ENCODE measurements around the gene LRPAP1.

The LRPAP1 gene

DNA sequence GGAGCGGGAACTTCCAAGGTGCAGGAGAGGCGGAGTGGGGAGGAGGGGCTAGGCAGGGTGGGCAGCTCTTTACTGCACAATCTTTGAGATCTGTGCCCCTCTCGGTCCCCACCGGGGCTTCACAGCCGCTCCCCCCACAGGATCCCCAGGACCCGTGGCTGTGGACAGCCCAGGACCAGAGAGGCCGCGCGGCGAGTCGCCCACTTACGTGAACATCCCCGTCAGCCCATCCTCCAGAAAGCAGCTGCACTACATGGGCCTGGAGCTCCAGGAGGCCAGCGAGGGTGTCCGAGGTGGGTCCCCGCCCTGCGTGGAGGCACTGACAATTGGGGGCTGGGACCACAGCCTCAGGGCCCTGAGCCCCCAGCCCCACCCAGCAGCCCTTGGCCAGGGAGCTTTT, 32.1 kb downstream of the LRPAP1 start:
- no peak for DNase-seq (ENCODE audit: low read depth)

DNA sequence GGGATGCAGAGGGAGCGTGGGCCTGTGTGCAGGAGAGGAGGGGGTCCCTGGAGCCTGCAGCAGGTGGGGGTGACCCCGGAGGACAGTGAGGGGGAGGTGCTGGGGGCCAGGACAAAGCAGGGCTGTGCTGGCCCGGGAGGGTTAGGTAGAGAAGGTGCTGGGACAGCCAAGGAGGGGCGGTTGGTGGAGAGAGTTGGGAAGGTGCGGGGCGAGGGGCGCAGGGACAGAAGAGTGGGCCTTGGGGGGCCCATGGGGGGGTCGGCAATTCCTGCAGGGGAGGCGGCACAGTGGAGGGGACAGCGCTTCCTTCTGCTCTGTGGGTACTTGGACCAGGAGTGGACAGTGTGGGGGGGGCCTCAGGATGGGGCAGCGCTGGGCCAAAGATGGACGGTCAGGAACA, 32.5 kb downstream of the LRPAP1 start:
- DNase-seq (ENCODE audit: low read depth): no peak

DNA sequence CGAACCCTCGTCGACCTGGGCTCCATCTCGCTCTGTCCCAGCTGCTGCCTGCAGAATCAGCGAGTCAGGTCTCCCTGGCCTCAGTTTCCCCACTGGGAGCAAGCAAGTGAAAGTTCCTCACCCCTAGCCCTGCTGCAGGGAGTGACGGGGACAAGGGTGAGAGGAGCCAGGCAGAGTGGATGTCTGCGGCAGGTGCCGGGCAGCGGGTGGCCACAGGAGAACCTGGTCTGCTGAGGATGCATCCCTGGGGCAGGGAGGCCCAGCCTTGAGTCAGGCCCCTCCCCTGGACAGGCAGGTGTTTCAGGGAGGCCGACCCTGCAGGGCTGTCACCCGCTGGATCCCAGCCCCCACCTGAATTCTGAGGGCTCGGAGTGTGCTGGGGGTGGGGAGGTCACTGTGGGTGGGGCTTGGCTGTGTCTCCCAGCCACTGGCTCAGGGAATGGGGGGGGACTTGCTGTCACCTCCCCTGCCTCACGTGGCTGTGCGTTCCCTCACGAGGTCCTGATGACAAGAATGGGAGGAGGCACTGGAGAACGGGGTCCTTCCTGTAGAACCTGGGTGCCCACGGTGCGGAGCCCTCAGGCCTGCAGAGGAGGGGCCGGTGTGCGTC, 33.2 kb downstream of the LRPAP1 start:
- DNase-seq (ENCODE audit: low read depth): no peak

DNA sequence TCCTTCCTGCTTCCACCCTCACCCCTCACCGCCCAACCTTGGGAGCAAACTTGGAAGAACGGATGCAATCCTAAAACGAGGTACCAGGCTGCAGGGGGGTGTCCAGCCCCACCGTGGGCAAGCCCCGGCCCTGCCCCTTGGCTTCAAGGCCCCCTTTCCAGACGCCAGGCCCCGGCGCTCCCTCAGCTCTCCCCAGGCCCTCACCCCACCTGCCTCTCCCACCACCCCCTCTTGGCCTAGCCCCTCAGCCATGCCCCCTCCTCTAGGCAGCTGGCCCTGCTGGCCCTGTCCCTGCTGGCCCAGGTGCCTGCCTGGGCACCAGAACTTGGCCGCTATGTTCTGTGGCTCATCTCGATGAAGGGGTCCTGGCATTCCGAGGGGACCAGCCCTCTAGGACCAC, 33.8 kb downstream of the LRPAP1 start:
- no peak for DNase-seq (ENCODE audit: low read depth)

DNA sequence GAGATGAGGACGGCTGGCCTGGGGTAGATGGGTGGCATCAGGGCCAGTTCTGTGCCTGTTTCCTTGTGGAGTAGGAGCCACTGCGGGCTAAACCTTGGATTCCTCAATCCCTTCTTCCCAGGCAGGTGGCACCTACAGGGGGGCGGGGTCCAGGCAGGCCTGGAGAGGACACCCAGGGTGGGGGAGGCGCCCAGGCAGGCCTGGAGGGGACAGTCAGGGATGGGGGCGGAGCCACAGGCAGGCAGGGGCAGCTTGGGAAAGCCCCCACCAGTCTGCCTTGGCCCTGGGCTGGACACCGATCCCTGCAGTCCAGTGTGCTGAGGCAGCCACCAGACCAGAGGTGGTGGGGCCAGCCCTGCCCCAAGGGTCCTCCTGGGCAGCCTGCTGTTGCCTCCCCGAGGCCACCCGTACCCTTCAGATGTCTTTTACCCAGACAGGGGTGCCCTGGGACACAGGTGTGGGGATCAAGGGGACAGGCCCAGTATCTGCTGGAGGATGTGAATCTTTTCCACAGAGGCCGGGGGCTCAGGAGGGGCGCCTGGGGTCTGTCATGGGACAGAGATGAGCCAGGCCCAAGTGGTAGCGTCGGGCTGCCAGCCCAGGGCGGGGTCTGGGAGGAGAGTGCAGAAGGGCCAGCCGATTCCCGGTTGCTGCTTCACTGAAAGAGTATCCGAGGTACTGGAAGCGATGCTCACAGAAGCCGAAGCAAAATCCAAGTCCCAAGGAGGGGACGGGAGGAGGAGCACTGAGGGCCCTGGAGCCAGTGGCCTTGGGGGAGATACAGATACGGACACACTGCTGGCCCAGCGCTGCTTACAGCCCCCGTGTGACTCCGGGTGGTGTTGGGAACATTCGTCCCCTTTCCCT, 34.5 kb downstream of the LRPAP1 start:
- DNase-seq (ENCODE audit: low read depth): no peak

DNA sequence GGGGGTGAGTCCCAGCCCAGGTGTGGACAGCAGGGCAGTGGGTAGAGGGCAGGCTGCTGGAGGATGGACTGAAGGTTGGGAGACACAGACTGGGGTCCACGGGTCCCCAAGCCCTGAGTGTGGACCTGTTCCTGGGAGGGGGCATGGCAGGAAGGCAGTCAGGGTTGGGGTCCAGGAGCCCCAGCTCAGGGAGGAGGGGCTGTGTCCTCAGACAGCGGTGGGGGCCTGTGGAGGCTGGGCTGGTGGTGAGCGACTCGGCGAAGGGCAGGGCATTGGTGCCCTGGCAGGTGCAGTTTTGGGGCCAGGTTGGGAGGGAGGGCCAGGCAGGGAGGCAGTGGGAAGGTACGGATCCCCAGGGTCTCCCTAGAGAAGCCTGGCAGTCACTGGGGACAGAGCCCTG, 35.1 kb downstream of the LRPAP1 start:
- no peak for DNase-seq (ENCODE audit: low read depth)

DNA sequence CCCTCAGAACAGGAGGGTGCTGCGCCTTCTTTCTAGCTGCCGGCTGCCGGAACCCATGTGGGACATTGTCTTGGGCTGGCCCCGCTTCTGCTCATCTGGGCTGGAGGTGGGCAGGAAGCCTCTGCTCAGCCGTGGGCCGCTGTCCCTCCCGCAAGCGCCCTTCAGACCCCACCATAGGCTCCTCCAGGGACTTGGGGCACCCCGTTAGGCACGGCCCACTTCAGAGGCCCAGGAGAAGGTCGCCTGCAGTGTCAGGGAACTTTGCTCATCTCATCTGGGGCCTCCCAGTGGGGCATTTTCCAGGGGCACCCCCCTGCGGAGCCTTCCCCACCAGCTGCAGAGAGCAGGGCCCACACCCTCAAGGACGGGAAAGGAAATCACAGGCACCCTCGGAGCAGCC, 36.2 kb downstream of the LRPAP1 start:
- DNase-seq (ENCODE audit: low read depth): no peak

DNA sequence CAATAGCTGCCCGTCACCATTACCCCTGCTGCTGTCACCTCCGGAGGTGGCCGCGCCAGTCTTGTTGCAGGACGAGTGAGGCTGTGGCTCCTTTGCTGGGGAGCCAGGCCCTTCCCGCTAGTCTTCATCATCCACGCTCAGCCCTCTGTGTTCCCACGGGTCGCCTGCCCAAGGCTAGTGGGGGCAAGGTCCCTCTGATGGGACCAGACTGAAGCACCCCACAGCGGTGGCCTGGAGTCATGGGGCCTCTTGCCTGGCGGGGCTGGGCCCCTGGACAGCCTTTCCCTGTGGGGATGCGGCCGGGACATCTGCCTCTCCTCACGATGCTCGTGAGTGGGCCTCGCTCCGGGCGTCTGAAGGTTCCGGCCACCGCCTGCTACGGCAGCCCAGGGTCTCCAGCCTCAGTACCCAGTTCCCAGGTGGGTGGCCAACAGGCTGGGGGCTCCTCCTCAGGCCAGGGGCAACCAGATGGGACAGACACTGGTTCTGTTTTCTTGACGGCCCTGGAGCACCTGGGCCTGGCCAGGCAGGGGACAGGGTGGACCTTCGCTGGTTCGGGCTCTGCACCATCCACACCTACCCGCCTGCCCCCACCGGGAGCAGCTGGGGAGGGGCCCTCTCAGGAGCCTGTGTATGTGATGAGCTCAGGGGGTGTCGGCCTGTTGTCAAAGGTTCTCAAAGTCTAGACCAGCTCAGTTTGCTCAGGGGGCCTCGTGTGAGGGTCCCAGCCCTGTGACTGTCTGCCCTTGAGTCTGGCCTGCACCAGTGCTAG, 36.8 kb downstream of the LRPAP1 start:
- no peak for DNase-seq (ENCODE audit: low read depth)

DNA sequence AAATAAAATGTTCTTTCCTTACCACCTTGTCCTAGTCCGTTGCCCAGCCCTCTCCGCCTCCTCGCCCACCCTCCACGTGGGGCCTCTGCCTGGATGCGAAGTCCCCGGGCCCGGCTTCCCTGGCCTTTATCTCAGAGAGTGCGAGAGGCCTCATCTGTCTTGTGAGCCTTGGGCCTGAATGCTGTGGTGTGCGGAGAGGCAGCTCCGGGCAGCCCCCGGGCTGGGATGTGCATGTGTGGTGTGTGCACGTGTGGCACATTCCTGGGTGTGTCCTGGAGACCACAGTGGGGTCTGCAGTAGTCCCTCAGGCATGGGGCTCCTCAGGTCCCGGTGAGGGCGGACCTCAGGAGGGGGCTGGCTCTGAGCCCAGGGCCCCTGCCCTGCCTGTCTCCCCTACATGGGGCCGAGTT, 37.8 kb downstream of the LRPAP1 start:
- no peak for DNase-seq (ENCODE audit: low read depth)

DNA sequence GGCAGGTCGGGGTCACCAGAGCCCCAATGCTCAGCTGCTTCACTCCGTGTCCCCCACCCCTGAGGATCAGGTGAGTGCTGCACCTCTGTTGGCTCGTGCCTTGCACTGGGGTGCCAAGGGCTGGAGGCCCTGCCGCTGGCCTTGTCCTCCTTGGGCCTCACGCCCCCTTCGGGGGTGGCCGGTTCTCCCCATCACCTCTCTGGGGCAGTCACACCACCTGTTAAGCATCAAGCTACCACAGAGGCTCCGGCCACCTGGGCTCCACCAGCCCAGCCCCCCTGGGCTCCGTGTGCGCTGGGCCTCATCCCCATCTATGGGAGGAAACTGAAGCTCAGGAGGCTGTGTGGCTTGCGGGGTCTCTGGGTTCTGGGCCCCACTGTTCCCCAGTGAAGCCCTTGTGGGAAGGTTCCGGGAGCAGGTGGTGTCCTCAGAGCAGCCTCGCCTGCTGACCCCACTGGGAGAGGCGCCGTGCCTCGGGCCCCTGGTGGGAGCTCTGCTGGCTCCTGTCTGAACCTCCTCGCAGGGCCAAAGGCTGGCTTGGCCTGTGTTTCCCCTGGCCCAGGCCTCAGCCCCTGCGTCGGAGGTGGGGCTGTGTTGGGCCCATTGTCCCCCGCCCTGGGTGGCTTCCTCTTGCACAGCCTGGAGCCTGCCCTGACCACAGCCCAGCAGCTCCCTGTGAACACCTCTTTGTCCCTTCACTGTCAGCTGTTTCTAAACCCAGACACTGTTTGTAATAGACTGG, 38.3 kb downstream of the LRPAP1 start:
- no peak for DNase-seq (ENCODE audit: low read depth)

DNA sequence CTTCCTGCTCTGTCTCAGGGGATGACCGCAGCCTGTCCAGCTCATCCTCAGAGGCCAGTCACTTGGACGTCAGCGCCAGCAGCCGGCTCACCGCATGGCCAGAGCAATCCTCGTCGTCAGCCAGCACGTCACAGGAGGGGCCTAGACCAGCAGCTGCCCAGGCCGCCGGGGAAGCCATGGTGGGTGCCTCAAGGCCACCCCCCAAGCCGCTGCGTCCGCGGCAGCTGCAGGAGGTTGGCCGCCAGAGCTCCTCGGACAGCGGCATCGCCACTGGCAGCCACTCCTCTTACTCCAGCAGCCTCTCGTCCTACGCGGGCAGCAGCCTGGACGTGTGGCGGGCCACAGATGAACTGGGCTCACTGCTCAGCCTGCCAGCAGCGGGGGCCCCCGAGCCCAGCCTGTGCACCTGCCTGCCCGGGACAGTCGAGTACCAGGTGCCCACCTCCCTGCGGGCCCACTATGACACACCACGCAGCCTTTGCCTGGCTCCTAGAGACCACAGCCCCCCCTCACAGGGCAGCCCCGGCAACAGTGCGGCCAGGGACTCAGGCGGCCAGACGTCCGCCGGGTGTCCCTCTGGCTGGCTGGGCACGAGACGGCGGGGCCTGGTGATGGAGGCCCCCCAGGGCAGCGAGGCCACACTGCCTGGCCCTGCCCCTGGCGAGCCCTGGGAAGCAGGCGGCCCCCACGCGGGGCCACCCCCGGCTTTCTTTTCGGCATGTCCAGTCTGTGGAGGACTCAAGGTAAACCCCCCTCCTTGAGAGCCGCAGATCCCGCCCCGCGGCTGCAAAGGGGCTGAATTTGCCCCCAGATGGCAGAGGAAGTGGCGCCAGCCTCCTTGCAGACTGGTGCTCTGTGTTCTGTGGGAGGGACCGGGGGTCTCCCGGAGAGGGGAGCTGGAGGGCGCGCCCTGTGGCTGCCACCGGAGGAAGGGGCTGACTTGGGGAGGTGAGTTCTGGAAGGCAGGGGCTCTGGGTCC, 39.2 kb downstream of the LRPAP1 start:
- no peak for DNase-seq (ENCODE audit: low read depth)

DNA sequence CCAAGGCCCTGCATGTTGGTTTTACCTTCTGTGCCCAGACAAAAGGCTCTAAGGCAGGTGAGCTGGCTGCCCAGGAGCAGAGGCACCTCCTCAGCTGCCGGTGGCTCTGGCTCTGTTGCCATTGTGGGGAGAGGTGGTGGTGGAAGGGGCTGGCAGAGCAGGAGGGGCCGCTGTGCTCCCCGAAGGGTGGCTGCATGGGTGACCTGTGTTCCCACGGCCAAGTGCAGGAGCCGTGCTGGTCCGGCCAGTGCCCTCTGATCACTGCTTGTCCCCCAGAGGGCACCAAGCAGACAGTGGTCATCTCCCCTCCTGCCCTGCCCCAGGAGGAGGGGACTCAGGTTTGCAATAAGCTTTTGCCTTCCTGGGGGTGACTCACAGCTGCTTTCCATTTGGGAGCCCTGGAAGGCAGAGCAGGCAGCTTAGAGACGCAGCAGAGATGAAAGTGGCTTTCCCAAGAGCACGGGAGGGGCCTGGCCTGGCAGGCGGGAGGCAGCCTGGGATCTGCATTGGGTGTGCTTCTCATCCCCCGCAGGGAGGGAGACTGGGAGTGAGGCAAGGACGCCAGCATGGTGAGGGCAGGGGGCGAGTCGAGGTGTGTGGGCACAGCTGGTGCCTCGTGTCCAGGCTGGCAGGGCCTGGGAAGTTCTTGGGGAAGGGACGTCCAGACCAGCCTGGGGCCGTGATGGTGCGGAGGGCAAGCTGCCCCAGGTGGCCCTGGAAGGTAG, 40.4 kb downstream of the LRPAP1 start:
- no peak for DNase-seq (ENCODE audit: low read depth)

DNA sequence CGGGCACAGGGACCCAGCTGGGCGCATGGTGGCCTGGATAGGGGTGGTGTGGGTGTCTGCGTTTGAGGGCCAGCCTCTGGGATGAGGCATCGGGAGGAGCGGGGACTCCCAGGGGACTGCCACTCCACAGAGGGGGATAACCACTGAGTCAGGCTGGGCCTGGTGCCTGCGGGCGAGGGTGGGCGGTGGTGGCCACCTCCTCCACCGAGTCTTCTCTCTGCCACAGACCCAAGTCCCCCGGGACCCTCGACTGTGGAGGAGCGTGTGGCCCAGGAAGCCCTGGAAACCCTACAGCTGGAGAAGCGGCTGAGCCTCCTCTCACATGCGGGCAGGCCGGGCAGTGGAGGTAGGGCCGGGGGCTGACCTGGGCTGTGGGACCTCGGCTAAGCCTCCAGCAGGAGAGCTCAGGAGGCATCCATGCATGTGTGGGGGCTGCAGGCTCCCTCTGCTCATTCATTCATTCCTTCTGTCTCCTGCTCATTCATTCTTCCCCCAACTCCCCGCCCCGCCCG, 42.7 kb downstream of the LRPAP1 start:
- no peak for DNase-seq (ENCODE audit: low read depth)

DNA sequence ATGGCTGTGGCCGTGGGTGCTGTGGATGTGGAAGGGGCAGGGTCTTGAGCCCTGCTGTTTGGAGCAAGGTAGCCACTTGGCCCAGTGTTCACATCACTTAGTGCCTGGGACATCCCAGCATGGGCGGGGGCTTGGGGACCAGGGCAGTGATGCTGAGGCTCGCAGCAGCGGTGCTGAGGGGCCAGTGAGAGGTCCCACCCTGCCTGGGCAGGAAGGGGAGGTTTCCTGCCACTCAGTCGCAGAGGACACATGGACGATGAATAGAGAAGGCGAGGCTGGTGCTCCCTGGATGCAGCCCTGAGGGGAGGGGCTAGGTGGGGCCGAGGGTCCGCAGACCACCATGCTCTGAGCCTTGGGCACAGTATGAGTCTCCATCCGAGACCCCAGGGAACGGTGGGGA, 43.4 kb downstream of the LRPAP1 start:
- no peak for DNase-seq (ENCODE audit: low read depth)

DNA sequence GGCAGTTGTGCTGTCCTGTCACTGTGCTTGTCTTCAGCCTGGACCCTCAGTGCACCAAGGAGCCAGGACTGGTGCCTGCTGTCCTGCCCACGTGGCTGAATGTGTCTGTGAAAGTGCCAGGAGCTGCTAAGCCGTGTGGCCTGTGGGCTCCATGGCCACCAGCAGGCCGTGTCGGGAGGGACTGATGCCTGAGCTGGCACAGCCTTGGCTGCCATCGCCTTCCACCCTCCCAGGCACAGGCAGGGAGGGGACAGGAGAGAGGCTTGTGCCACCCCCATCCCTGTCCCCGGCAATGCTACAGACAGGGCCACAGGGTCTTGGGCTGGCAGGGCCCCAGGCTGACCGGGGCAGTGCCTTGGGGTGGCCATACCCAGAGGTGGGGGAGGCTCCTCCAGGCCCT, 44.4 kb downstream of the LRPAP1 start:
- no peak for DNase-seq (ENCODE audit: low read depth)

DNA sequence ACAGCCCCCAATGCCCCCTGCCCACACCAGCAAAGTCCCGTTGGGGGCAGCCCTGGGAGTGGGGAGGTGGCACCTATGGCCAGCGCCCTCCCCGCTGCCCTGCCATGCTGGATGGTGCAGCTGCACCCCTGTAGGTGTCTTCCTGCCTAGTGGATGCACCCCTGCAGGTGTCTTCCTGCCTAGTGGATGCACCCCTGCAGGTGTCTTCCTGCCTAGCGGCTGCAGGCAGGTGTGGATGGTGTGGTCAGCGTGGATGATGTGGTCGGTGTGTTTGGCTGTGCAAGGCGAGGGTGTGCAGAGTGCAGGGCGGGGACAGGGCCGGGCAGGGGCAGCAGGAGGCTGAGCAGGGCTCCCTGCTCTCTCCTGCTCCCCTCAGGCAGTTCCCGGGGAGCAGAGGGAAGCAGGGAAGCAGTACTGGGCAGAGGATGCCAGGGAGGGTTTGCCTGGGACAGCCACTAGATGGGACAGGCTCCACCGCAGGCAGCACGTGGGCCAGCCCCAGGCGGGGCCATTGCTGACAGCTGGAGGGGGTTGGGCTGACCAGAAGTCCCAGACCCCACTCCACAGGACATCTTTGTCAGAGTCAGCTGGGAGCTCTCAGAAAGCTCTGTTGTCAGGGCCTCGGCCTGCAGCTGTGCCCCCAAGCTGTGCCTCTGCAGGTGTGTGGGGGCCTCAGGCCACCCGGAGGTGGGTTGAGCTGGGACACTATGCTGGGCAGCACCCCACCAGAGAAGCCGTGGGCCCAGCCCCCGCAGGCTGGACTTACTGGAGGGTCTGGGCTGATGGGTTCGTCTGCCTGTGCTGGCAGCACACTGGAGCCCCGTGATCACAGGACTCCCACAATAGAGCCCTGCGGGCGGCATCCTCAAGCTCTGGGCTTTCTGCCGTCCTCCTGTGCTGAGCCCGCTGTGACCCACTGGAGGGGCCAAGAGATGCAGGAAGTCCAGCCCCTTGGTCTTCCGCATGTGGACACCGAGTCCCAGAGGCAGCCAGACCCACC, 45.4 kb downstream of the LRPAP1 start:
- DNase-seq (ENCODE audit: low read depth): no peak

DNA sequence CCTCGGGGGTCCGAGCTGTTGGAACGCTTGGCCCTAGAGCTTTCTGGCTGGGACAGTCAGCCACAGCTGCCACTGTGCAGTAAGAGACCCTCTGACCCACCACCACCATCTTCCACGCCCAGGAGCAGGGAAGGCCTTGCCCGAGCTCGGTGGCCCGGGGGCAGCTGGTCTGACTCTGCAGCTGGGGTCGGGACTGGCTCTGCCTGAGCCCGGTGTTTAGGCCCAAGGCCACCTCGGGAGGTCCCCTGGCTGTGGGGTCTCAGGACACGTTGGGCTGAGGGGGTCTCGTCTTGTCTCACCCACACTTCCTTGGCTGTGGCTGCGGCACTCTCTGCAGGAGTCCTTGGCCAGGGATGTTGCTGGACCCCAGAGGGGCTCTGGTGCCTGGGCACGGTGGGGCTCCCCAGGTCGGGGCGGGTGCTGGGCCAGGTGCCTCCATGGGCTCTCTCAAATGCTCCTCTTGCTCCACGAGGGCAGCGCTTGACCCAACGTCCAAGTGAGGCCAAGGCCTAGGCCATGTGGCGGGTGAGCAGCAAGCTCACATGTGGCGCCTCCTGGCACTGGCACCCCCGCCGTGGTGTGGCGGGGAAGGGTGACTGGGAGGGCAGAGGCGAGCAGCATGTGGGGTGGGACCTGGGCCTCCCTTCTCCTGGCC, 46.2 kb downstream of the LRPAP1 start:
- DNase-seq (ENCODE audit: low read depth): no peak

DNA sequence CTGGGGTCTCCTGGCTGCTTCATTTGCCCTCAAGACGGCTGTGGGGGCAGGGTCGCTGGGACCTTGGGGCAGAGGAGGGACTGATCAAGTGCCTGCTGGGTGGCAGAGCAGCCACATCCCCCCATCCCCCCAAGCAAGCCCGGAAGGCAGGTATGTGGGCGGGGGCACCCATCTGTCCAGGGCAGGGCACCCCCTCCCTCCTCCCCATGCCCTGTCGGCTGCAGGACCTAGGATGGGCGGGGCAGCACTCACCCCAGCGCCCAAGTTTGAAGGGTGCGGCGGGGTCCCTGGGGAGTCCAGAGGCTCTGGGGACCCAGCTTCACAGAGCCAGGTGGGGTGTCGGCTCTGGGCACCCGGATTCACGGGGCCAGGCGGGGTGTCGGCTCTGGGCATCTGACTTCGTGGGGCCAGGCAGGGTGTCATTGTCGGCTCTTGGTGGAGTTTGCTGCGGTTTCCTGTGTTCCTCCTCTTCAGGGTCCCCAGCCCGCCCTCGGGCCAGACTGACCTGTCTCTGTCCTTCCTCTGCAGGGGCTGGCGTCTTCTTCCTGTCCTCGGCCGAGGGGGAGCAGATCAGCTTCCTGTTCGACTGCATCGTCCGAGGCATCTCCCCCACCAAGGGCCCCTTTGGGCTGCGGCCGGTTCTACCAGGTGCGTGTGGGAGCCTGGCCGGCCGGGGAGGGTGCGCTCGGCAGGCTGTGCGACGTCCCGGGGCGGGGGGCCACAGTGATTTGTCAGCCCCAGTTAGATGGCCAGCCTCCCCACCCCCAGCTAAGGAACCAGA, 47.0 kb downstream of the LRPAP1 start:
- DNase-seq (ENCODE audit: low read depth): no peak

Measured in activated T-helper 9 cell treated with anti-CD3 and anti-CD28 coated beads, Interleukin-2, amount 50 U/mL, for 16 hours (primary cell).